HG03175 (cell line): Measurements from ENCODE around the gene NRXN2.

ENCODE experiments used
- ATAC-seq: cut with Tn5 transposase; IDR thresholded peaks from one replicate; pipeline ENCODE4 v1.9.1; 2021; ENCODE audit warnings: mild to moderate bottlenecking, moderate library complexity; ENCODE audit not compliant: unreplicated experiment

Gene NRXN2

GRCh38 chr11:64744544-64745188 lies 21.7 kb upstream of the NRXN2 start:
- no peak for ATAC-seq

GRCh38 chr11:64743591-64744543 lies 20.9 kb upstream of the NRXN2 start, which contains the start of gene RASGRP2:
Gene RASGRP2, minus strand, starts transcription at chr11:64744142. Its CDS starts 1,276 bp downstream, at chr11:64742866.
- no peak for ATAC-seq

- peak; percentile 41 for ATAC-seq
These were observed 20.0 kb upstream of the NRXN2 start for GRCh38 chr11:64742889-64743590.

GRCh38 chr11:64742087-64742888 lies 19.3 kb upstream of the NRXN2 start:
- peak; percentile 5 for ATAC-seq

- ATAC-seq: no peak
These were observed 18.5 kb upstream of the NRXN2 start for GRCh38 chr11:64741375-64742086.

GRCh38 chr11:64739871-64740270 lies 16.9 kb upstream of the NRXN2 start:
- no peak for ATAC-seq

- no peak for ATAC-seq
These were observed 13.7 kb upstream of the NRXN2 start for GRCh38 chr11:64736654-64737053.

- ATAC-seq: no peak
These were observed 12.8 kb upstream of the NRXN2 start for GRCh38 chr11:64735725-64736259.

GRCh38 chr11:64734811-64735724 lies 12.1 kb upstream of the NRXN2 start:
- ATAC-seq: no peak

- ATAC-seq: no peak
These were observed 8.6 kb upstream of the NRXN2 start for GRCh38 chr11:64731601-64732000.

- no peak for ATAC-seq
These were observed 6.9 kb upstream of the NRXN2 start for GRCh38 chr11:64729851-64730382.

GRCh38 chr11:64728757-64729365 lies 5.9 kb upstream of the NRXN2 start:
- no peak for ATAC-seq

GRCh38 chr11:64726867-64727530 lies 4.0 kb upstream of the NRXN2 start:
- no peak for ATAC-seq

GRCh38 chr11:64726211-64726641 lies 3.2 kb upstream of the NRXN2 start:
- ATAC-seq: no peak

- no peak for ATAC-seq
These were observed 2.0 kb upstream of the NRXN2 start for GRCh38 chr11:64724863-64725532.

- ATAC-seq: no peak
These were observed 1.2 kb upstream of the NRXN2 start for GRCh38 chr11:64723907-64724862.
